H9 (cell line): ENCODE data around the gene PLSCR4. TPM values are rescaled to one million over a fixed set of nuclear protein-coding genes. Genes with fewer than 3 reads are reported as not detected.

Source experiments
- DNase-seq: peaks from one replicate; pipeline ENCODE4 v3.0.0-alpha.2; 2017
- H2AFZ ChIP-seq: one replicate; pipeline ENCODE4 v1.6.1; 2013; ENCODE audit warnings: mild to moderate bottlenecking, low read length, control low read depth, moderate library complexity
- H2AK5ac ChIP-seq: 2 replicates; pipeline ENCODE4 v1.6.1; 2013; ENCODE audit warnings: low read length, control low read depth, mixed read lengths; ENCODE audit not compliant: insufficient read length
- H2BK120ac ChIP-seq: one replicate; pipeline ENCODE4 v1.6.1; 2013; ENCODE audit warnings: low read depth, mild to moderate bottlenecking, low read length, control low read depth, inconsistent platforms; ENCODE audit not compliant: poor library complexity, severe bottlenecking
- H2BK12ac ChIP-seq: 2 replicates; pipeline ENCODE4 v1.6.1; 2013; ENCODE audit warnings: low read length, control low read depth, mixed read lengths, low read depth; ENCODE audit not compliant: insufficient read length
- H2BK15ac ChIP-seq: 2 replicates; pipeline ENCODE4 v1.6.1; 2013; ENCODE audit warnings: low read depth, low read length, control low read depth
- H2BK20ac ChIP-seq: one replicate; pipeline ENCODE4 v1.6.1; 2013; ENCODE audit warnings: low read depth, mild to moderate bottlenecking, low read length, control low read depth, inconsistent platforms; ENCODE audit not compliant: poor library complexity, severe bottlenecking
- H2BK5ac ChIP-seq: 2 replicates; pipeline ENCODE4 v1.6.1; 2013; ENCODE audit warnings: low read length, control low read depth, mixed read lengths; ENCODE audit not compliant: insufficient read length
- H3K14ac ChIP-seq: 2 replicates; pipeline ENCODE4 v1.6.1; 2013; ENCODE audit warnings: low read length, control low read depth; ENCODE audit not compliant: insufficient read depth
- H3K18ac ChIP-seq: 2 replicates; pipeline ENCODE4 v1.6.1; 2013; ENCODE audit warnings: low read depth, mild to moderate bottlenecking, mixed read lengths, low read length, control low read depth; ENCODE audit not compliant: insufficient read length
- H3K23ac ChIP-seq: 2 replicates; pipeline ENCODE4 v1.6.1; 2013; ENCODE audit warnings: low read length, control low read depth, mixed read lengths, low read depth; ENCODE audit not compliant: insufficient read length
- H3K23me2 ChIP-seq: 2 replicates; pipeline ENCODE4 v1.6.1; 2013; ENCODE audit warnings: low read depth, mild to moderate bottlenecking, mixed read lengths, low read length, control low read depth; ENCODE audit not compliant: insufficient read length, poor library complexity, severe bottlenecking
- H3K27ac ChIP-seq: 2 replicates; pipeline ENCODE4 v1.5.1; 2013; ENCODE audit warnings: low read length, control low read depth, mixed read lengths, low read depth; ENCODE audit not compliant: insufficient read length
- H3K27me3 ChIP-seq: 2 replicates; pipeline ENCODE4 v1.6.1; 2013; ENCODE audit warnings: low read length, control low read depth, inconsistent platforms; ENCODE audit not compliant: insufficient read depth
- H3K4ac ChIP-seq: 2 replicates; pipeline ENCODE4 v1.6.1; 2013; ENCODE audit warnings: low read depth, mild to moderate bottlenecking, control low read depth, inconsistent platforms, low read length, moderate library complexity
- H3K4me1 ChIP-seq: 2 replicates; pipeline ENCODE4 v1.6.1; 2013; ENCODE audit warnings: low read length, control low read depth, inconsistent platforms; ENCODE audit not compliant: insufficient read depth
- H3K4me2 ChIP-seq: 2 replicates; pipeline ENCODE4 v1.6.1; 2013; ENCODE audit warnings: low read length, control low read depth, mixed read lengths; ENCODE audit not compliant: insufficient read length, insufficient read depth
- H3K56ac ChIP-seq: 2 replicates; pipeline ENCODE4 v1.6.1; 2013; ENCODE audit warnings: low read depth, mild to moderate bottlenecking, mixed read lengths, low read length, control low read depth; ENCODE audit not compliant: insufficient read length
- H3K79me1 ChIP-seq: 2 replicates; pipeline ENCODE4 v1.6.1; 2013; ENCODE audit warnings: low read depth, mild to moderate bottlenecking, moderate library complexity, low read length, control low read depth, inconsistent platforms; ENCODE audit not compliant: insufficient read depth, poor library complexity, severe bottlenecking
- H3K79me2 ChIP-seq: 2 replicates; pipeline ENCODE4 v1.6.1; 2013; ENCODE audit warnings: low read length, control low read depth, inconsistent platforms; ENCODE audit not compliant: insufficient read depth
- H3K9ac ChIP-seq: 2 replicates; pipeline ENCODE4 v1.6.1; 2013; ENCODE audit warnings: low read length, control low read depth, mixed read lengths; ENCODE audit not compliant: insufficient read length; ENCODE audit errors: extremely low read depth
- H3K9me3 ChIP-seq: one replicate; pipeline ENCODE4 v1.6.1; 2013; ENCODE audit warnings: low read depth, low read length, inconsistent platforms; ENCODE audit not compliant: control insufficient read depth
- H3T11ph ChIP-seq: one replicate; pipeline ENCODE4 v1.6.1; 2013; ENCODE audit warnings: mild to moderate bottlenecking, low read length, control low read depth, inconsistent platforms
- H4K20me1 ChIP-seq: one replicate; pipeline ENCODE4 v1.6.1; 2013; ENCODE audit not compliant: control insufficient read depth, insufficient read length, insufficient read depth
- H4K5ac ChIP-seq: 2 replicates; pipeline ENCODE4 v1.6.1; 2013; ENCODE audit warnings: low read depth, mild to moderate bottlenecking, mixed read lengths, low read length, control low read depth; ENCODE audit not compliant: insufficient read length
- H4K8ac ChIP-seq: replicated peaks from 2 replicates; pipeline ENCODE4 v1.6.1; 2013; ENCODE audit warnings: low read length, control low read depth, mixed read lengths, low read depth; ENCODE audit not compliant: insufficient read length
- H4K91ac ChIP-seq: 2 replicates; pipeline ENCODE4 v1.6.1; 2013; ENCODE audit warnings: low read depth, mild to moderate bottlenecking, moderate library complexity, mixed read lengths, low read length, control low read depth; ENCODE audit not compliant: insufficient read length
- H3K27ac Mint-ChIP-seq, 3 experiments: 2 replicates in 2 of 3; 3 replicates in 1 of 3; pipeline ENCODE4 v1.8.0; 2020 to 2021; ENCODE audit warnings: mixed read lengths in 3 of 3, mild to moderate bottlenecking in 1 of 3, moderate library complexity in 1 of 3
- H3K27me3 Mint-ChIP-seq: 2 replicates; pipeline ENCODE4 v1.8.0; 2021; ENCODE audit warnings: low read depth, mild to moderate bottlenecking, moderate library complexity, mixed read lengths
- H3K36me3 Mint-ChIP-seq, 3 experiments: 2 replicates in 2 of 3; 3 replicates in 1 of 3; pipeline ENCODE4 v1.8.0; 2020 to 2021; ENCODE audit warnings: low read depth in 3 of 3, mixed read lengths in 3 of 3; ENCODE audit not compliant: insufficient read depth in 1 of 3
- H3K4me1 Mint-ChIP-seq, 2 experiments: 2 replicates each; pipeline ENCODE4 v1.8.0; 2020; ENCODE audit warnings: mixed read lengths in 2 of 2
- H3K4me3 Mint-ChIP-seq, 2 experiments: 2 replicates in 1 of 2; 3 replicates in 1 of 2; pipeline ENCODE4 v1.8.0; 2020 to 2021; ENCODE audit warnings: mild to moderate bottlenecking in 2 of 2, mixed read lengths in 2 of 2, moderate library complexity in 1 of 2
- H3K9me3 Mint-ChIP-seq, 2 experiments: 2 replicates in 1 of 2; 3 replicates in 1 of 2; pipeline ENCODE4 v1.8.0; 2020; ENCODE audit warnings: mild to moderate bottlenecking in 2 of 2, mixed read lengths in 2 of 2, moderate library complexity in 1 of 2
- CTCF ChIP-seq: fragments of 200-600 bp; sonication (generic); conservative IDR thresholded peaks from 3 replicates; pipeline ENCODE4 v1.8.0; 2021; ENCODE audit warnings: antibody characterized with exemption, mild to moderate bottlenecking
- total RNA-seq: library from RNA; stranded (reverse); gene quantifications from 2 replicates; pipeline ENCODE4 v1.2.1, GENCODE V29; 2021

PLSCR4 gene
- total RNA-seq, 1 experiment from 2014 or later: 1.2 TPM

- H3K4me3 Mint-ChIP-seq: no peak overlapping the region
- Histone ChIP-seq H3K14ac (no peak overlapping the region), H3K4me1 (peaks cover 5% of the 10 kb centered on the region; the same call in 1 of the 2 replicates), H3K27me3 (no peaks in the 10 kb centered on the region), H3K23me2 (no peaks in the 10 kb centered on the region), H3K23ac (no peak overlapping the region), H4K91ac (no peak overlapping the region), H3K9ac (no peak overlapping the region), H3K56ac (no peak overlapping the region), H2BK120ac (no peak overlapping the region), H2AFZ (no peak overlapping the region), H2AK5ac (no peak overlapping the region), H3K79me1 (no peaks in the 10 kb centered on the region), H3K4me2 (no peak overlapping the region), H3T11ph (no peak overlapping the region), H2BK12ac (no peak overlapping the region), H2BK5ac (no peak overlapping the region), H4K20me1 (no peaks in the 10 kb centered on the region), H3K4ac (no peak overlapping the region), H2BK20ac (no peak overlapping the region), H3K79me2 (no peaks in the 10 kb centered on the region), H3K27ac (no peak overlapping the region), H4K8ac (no peak overlapping the region), H3K9me3 (no peaks in the 10 kb centered on the region), H3K18ac (no peak overlapping the region), H2BK15ac (no peak overlapping the region), H4K5ac (no peak overlapping the region)
- H3K36me3 Mint-ChIP-seq: no peaks in the 10 kb centered on the region
- DNase-seq: no peak
- no peak overlapping the region; a peak in 1 of 7 replicates for H3K27ac Mint-ChIP-seq
- no peaks in the 10 kb centered on the region for H3K9me3 Mint-ChIP-seq
- peaks cover 24 to 26% of the 10 kb centered on the region in 2 experiments for H3K4me1 Mint-ChIP-seq
- no peak for TF ChIP-seq CTCF
- H3K27me3 Mint-ChIP-seq: peaks cover 16% of the 10 kb centered on the region
These were observed 86.4 kb downstream of the PLSCR4 start for GRCh38 chr3:146164506-146164905.
